DMS153 treated with DMSO at 0.1 percent for 48 hours (cell line): ENCODE measurements around the gene SLC23A1.

Experiments used
- DNase-seq: peaks from one replicate; lab custom pipeline; 2025; ENCODE audit not compliant: unreplicated experiment; lab: John Stamatoyannopoulos, UW

The SLC23A1 gene

DNA sequence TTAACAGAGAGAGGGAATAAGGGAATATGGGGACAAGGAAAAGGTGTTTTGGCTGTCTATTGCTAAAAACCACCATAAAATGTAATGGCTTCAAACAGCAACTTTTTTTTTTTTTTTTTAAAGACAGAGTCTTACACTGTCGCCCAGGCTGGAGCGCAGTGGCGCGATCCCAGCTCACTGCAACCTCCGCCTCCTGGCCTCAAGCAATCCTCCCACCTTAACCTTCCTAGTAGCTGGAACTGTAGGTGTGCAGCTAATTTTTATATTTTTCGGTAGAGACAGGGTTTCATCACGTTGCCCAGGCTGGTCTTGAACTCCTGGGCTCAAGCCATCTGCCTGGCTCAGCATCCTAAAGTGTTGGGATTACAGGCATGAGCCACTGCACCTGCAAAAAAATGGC lies 25.1 kb upstream of the SLC23A1 start:
- DNase-seq: no peak

DNA sequence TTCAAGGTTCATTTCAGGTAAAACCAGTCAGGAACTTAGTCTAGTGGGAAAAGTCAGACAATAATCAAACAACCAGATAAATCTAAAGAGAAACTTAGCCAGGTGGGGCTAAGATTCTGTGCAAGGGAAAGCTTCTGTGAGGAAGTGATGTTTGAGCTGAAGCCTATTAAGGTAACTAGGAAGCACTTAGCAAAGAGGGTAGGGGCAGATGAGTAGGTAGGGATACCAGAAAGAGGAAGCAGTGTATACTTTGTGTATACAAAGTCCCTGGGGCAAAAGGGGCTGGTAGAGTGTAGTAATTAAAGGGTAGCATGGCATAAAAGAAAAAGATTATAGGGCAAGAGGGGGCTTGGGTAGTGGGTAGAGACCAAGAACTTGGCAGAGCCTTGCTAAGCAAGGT lies 24.4 kb upstream of the SLC23A1 start:
- DNase-seq: no peak

DNA sequence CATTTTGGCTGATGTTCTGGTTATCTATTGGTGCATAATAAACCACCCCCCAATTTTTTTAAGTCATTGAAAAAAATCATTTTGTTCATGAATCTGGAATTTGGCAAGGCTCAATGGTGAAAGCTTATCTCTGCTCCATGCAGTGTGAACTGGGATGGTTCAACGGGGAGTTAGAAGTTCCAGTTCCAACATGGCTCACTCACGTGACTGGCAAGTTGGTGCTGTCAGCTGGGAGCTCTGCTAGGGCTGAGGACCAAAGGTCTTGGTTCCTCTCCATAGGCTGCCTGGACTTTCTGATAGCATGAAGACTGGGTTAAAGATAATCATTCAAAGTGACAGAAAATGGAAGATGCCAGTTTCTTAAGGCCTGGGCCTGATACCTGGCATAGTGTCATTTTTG lies 23.9 kb upstream of the SLC23A1 start:
- no peak for DNase-seq

DNA sequence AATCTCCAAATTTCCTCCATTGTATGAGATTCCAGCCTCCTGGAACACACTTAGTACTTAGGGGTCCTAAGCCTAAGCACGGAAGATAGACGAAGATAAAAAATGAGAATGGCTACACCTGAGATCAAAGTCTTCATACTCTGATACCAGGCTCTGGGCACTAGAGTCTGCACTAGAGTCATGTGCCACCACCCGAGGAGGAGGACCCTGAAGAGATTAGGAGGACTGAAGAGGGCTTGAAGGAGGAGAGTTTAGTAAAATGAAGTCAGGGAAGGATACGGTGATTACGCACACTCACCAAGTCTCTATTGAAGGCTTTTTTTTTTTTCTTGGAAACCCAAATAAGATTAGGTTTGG lies 21.4 kb upstream of the SLC23A1 start:
- DNase-seq: no peak

DNA sequence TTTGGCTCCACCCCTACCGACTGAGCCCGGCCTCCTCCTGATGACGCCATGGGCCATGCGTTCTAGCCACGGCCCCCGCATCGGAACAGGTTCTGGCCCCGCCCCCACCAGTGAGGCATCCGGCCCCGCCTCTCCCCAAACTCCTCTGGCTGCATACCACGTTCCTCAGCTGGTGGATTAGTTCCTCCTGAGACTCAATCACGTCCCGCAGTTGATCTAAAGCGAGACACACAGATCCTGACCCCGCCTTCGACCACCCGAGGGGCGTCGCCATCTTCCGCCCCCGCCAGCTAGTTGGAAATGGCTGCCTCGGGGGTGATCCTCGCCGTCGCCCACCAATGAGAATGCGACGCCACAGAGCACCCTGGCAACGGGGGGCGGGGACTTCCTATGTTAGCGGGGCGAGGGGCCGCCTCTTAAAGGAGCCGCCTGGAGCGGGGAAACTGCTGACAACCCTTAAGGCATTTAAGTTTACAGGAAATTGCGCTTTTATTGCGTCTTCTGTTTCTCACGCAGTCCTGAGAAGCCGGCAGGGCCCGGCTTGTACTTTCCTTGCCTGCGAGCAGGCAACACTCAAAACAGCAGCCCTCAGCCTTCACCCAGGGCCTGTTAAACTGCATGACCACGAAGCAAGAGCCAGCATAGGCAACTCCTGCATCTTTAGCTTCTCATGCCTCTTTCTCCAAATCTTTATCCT lies 20.8 kb upstream of the SLC23A1 start, which contains the start of gene SPATA24:
Gene SPATA24, minus strand, starts transcription at position 303 of the 697 bp plus-strand sequence. Its CDS starts 29 bp downstream, at position 274.
- peak; percentile 77 for DNase-seq

DNA sequence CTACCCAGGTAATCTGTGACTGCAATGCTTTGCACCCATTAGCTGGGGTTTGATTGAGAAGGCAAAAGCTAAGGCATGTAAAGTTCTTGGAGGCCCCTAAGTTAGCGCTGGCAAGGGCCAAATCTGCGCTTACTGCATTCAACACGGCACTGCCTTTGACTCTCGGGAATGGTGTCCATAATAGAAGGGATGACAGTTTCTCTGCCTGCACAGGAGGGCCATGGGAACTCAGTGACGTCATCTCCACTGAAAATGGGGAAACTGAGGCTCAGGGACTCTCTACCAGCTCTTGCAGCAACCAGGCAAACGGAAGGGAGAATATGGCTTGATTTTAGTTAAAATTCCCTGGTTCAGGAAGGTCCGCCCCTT lies 20.3 kb upstream of the SLC23A1 start:
- DNase-seq: no peak

DNA sequence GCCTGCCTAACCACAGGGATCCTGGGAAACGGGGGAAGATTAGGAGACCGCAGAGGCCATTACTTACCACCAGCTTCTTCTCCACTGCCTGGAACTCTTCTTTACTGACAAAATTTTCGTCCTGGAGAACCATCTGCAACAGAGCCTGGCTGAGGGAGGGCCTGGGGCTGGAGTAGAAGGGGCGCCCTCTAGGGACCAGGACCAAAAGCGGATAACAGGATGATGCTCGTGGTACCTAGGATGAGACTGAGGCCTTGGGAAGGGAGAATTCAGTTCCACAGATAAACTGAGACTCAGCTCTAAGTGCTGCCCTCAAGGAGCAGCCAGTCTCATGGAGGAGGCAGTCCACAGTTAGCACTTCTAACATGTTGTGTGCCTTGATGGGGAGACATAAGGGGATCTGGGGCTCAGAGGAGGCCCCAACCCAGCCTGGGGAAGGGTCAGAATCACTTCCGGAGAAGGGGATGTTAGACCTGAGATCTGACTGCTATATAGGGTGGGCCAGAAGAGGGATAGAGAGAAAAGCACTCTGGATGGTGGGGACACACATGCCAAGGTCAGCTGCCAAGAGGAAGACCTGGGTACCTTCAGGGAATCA lies 19.6 kb upstream of the SLC23A1 start:
- DNase-seq: no peak

DNA sequence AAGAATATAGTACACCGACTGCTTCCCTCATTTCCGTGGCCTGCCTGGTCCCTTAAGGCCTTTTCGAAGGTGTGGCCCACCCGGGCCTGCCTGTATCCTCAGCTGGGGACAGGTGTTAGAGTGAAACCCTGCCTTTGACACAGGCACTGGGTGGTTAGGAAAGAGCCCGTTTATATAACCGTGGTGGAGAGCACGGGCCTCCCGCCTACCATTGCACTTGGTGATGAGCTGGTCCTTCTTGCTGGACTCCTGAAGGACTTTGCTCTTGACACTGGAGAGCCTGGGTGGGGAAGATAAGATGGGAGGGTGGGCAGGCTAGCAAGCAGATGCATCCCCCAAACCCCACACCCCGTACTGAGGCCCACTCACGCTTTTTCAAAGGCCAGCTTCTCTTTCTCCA lies 18.4 kb upstream of the SLC23A1 start:
- no peak for DNase-seq

DNA sequence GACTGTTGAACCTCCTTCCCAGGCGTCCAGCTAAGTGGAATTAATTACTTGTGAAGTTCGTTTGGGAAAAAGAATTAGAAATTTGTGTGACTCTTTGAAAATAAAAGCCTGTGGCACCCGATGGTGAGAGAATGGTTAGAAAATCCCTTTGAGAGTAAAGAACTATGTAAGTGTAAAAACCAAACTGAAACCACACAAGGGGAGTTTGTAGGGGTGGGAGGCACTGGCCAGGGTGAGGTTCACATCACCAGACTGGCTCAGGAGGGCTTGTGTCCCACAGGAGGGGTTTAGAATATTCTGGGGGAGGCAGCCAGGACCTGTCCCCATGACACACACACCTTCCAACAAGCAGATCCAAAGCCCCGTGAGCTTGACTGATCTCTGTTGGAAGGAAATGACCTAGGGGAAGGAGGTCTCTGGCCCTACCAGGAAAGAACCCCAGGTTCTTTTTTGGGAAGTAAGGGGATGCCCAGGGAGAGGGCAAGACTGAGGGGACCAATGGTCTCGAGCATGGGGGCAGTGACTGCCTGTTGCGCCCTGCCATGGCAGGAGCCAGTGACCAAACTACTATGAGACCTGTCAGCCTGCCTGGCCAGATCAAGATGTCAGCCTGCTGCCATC lies 16.5 kb upstream of the SLC23A1 start:
- DNase-seq: no peak

DNA sequence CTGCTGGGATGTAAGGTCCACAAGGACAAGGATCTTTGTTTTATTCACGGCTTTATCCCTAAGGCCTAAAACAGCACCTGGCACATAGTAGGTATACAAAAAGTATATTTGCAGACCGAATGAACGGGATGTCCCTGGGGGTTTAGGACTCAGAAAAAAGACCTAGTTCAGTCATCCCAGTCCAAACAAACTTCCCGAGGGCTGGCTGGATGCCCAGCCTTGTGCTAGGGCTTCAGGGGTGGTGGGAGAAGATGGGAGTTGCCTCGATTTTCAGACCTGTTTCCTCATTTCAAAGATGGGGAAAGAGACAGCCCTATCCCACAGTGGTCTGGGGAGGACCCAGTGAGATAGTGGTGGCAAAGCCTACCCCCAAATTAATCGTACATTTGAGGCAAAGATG lies 14.8 kb upstream of the SLC23A1 start:
- DNase-seq: no peak

DNA sequence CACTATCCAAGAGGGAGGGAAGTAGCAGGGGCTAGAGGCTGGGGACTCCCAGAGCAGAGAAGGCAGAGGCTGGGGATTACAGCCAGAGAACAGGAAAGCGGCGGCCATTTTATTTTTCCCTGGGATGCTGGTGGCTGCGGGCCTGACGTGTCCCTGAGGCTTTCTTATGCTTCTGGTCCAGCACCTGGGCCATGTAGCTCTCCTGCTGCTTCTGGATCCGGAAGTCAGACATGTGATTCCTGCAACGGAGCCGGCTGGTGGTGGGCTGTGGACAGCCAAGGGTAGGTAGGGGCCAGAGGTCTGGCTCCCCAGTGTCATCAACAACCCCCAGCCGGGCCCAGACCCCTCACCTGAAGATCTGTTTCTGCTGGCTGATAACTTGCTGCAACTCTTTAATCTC lies 13.6 kb upstream of the SLC23A1 start:
- no peak for DNase-seq

DNA sequence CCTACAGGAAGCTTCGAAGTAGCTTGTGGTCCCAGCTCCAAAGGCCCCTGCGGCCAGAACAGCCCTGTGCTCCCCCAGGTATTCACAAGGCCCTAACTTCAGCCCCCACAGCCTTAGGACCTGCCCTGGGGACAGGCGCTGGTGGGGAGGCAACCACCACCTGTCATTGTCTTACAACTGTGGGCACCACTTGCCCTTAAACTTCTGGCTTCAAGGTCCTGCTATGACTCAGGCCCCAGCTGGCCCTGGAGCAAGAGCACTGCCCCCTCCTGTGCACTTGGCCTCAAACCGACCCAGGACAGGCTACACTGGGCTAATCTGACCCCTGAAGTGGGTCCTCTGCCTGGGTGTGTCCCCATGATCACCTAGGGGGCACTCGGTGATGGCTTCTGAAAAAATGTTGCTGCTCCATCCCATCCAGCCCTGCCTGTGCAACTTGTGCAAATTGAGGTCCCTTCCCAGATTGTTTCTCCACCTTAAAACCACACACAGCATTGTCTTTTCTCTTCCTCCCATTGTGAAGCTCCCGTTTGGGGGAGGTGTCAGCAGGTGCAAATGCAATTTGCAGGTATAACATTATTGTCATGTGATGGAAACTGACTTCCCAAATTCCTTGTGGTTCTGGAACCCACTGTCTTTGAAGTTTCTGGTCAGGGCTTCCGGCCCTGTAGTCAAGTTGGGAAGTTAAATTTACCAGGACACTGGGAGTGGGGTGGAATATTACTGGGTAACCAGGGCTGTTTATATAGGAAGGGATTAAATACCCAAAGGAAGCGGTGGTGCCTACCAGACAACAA lies 12.9 kb upstream of the SLC23A1 start:
- DNase-seq: no peak

DNA sequence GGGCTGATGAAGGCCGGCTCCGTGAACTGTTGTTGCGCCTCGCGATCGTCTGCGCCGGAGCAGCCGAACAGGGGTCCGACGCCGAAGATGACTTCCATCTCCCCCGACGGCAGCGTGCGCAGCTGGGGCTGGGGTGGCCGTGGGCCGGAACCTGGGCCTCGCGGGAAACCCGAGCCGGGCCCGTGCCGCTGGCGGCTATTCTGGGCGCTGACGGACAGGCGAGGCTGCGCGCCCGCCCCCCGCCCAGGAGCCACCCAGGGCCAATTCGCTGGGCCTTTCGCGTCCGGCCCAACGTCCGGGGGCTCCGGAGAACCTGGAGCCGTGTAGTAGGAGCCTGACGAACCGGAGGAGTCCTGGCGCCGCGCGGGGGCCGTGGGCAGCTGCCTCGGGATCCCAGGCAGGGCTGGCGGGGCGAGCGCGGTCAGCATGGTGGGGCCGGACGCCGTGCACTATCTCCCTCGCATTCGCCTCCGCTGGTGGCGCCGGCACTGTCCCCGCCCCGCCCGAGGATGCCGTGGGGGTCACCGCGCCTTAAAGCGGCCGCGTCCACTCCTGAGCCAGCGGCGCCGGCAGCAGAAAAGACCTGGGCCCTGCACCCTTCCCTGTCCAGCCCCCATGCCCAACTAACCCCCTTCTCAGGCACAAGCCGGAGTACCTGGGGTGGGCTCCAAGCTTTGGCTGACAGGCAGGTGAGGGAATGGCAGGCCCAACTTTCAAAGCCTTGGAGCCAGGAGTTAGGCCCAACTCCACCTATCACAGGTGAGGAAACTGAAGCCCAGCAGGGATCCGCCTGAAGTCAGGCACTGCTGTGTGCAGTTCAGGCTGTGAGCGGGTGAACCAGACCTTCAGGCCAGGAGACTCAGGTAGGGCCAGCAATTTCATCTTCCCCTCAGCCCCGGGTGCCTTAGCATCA lies 11.8 kb upstream of the SLC23A1 start, which contains the start of gene PROB1:
Gene PROB1, minus strand, starts transcription at position 451 of the 913 bp plus-strand sequence. Its CDS starts 23 bp downstream, at position 428.
- no peak for DNase-seq

DNA sequence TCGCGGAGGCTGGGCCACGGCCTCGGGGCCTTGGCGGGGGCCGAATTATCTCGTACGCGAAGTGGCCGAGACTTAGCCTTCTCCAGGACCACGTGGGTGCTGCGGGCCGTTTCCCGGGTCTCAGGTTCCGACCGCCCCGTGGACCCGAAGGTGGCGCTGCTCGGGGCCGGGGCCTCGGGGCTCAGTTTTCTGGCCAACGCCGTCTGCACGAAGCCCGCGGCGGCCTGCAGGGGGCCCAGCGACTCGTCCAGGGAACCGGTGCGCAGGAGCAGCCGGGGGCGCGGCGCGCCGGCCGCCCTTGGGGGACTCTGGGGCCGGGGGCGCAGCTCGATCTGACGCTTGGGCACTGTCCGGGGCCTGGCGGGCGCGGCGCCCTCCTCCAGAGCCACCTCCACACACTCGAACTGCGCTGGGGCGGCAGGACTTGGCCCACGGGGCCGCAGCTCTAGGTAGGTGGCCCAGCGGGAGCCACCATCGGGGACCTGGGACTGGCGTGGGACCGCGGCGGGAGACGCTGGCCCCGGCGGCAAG lies 11.1 kb upstream of the SLC23A1 start:
- no peak for DNase-seq

DNA sequence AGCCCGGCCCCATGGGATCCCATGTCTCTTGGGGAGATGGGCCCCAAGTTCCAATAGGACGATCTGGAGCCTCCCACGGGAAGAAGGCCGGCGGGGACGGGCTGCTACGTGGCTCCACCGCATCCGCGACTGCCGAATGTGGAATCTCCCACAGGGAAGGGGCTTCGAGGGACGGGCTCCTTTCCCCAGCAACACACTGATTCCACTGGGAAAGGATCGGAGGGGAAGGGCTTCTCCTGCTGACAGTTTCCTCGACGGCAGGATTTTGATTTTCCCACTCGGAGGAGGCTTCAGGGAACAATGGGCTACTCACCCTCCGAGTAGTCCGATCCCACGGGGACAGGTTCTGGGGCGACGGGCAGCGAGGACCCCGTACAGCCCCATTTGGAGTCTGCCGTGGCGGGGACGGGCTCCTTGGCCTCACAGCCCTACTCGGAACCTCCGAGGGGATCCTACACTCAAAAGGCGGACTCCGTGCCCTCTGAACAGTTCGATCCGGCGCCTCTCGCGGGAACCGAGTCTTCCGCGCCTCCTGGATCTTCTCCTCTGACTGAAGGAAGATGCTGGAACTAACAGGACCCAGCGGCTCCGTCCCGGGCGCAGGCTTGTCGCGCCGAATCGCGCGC lies 10.5 kb upstream of the SLC23A1 start:
- no peak for DNase-seq

DNA sequence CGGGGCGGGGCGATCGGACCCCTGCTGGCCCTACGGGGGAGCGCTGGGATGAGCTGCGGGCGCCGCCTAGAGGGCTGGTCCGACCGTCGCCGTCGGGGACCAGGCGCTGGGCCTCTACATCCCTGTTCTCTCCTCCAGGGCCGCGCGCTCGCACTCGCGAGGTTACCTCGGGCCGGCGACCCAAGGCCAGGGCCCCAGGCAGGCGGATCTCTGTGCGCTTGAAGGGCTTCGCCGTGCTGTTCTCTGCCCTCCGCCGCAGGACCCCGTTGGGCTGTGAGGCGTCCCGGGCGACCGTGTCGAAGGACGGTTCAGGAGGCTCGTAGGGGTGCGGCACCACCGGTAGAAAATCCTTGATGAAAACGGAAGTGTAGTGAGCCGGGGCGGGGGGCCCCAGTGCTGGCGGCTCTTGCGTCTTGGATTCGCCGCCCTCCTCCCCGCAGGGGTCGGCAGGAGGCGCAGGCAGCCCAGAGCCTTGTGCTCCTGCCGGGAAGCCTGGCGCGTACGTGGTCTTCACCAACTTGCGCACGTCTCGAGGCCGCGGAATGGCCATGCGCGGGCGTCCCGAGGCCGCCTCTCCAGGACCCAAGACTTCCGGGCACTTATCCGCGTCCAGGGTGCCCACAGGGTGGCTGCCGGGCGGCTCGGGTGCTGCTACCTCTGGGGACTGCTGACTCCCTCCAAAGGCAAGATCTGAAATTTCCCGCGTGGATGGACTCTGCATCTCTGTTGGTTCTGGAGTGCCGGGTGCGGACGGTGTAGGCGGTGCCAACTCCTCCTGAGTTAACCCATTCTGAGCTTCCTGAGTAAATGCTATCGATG lies 9.8 kb upstream of the SLC23A1 start:
- DNase-seq: peak; percentile 9

DNA sequence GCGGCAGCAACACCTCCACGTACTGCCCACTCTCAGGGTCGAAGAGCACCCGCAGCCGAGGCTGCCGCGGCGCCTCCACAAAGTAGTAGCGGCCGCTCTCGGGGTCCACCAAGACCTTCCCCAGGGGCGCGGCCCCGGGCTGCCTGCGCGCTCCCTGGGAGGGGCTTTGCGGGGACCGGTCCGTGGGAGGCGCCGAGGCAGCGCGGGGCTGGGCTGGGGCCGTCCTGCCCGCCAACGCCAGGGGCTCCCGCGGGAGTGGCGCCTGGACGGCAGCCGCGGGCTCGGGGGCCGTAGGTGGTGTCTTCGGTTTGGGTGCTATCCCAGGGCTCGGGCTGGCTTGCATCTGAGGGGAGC lies 9.2 kb upstream of the SLC23A1 start:
- DNase-seq: no peak

DNA sequence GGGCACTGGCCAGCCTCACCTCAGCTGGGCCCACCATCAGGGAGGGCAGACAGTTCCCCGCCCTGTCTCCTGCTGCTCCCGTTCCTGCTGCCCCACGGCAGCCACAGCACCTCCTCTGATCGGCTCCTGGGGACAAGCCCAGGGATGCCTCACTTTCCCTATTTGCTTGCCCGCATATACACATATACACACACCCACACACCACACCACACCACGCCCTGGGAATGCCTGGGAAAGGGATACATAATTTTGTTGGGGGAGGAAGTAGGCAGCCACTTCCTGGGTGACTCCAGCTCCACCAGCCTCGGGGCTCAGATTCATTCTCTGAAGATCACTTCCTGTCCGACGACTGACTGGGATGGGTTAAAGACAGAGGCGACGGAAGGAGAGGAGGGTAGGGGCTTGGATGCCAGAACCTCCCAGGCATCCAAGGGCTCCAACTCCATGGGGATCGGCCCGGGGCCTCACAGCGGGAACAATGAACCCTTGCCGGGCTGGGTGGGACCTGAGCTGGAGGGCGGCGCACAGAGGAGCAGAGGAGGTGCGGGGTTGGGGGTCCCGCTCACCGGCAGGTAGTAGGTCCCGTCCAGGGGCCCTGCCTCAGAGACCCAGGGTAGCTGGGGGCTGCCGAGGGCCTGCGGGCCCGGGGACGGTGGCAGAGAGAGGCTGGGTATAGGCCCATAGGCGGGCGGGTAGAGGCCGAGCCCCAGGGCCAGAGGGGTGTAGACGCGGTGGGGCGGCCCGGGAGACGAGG lies 8.7 kb upstream of the SLC23A1 start:
- peak; percentile 6 for DNase-seq
